ENCODE results near the gene FMNL2.
A peak's percentile ranks its signal among the peaks of the same experiment; 100 is the strongest.

GRCh38 chr2:152499896-152500735, 165.1 kb downstream of the FMNL2 start:
- TF ChIP-seq CTCF (IDR thresholded peaks at IDR 0.05 in 4 of 5, conservative IDR thresholded peaks at IDR 0.05 in 1 of 5): no peak
- peak in 1 of 2 donors; percentile 19 for TF ChIP-seq POLR2A (IDR thresholded peaks at IDR 0.05)

Measured in gastrocnemius medialis (tissue), 4 donors.